H1 (cell line): ENCODE results near the gene TMTC4. TPM values are rescaled to one million over a fixed set of nuclear protein-coding genes. Genes with fewer than 3 reads are reported as not detected.

Experiments
- CTCF ChIA-PET: fragments of 300-600 bp; sonication (Branson Sonifier 250); formaldehyde crosslinking; loops from one replicate; lab custom pipeline; 2021; ENCODE audit not compliant: partially characterized antibody; lab: Charles Lee
- POLR2A ChIA-PET: fragments of 300-600 bp; sonication (Branson Sonifier 250); formaldehyde crosslinking; loops from one replicate; lab custom pipeline; 2021; ENCODE audit warnings: inconsistent platforms; ENCODE audit not compliant: partially characterized antibody; lab: Charles Lee
- DNase-seq, 2 experiments: peaks; one replicate each; pipeline versions ENCODE4 v3.0.0 to v3.0.0-alpha.2; 2010 to 2022; ENCODE audit warnings: low spot score in 2 of 2, low read depth in 1 of 2, mixed read lengths in 1 of 2
- FAIRE-seq: peaks from 2 replicates; lab custom pipeline; 2011; peaks lifted over from hg19 to GRCh38; lab: Jason Lieb, UNC
- H2AFZ ChIP-seq: 2 replicates; pipeline ENCODE4 v1.8.1; 2012; ENCODE audit warnings: low read length, inconsistent platforms
- H2AK5ac ChIP-seq: 2 replicates; pipeline ENCODE4 v1.6.1; 2013; ENCODE audit warnings: low read depth, low read length
- H2BK120ac ChIP-seq: replicated peaks from 2 replicates; pipeline ENCODE3; 2013; ENCODE audit warnings: low read depth, low read length, inconsistent platforms
- H2BK12ac ChIP-seq: 2 replicates; pipeline ENCODE4 v1.6.1; 2013; ENCODE audit warnings: low read depth, low read length
- H2BK15ac ChIP-seq: 2 replicates; pipeline ENCODE4 v1.6.1; 2013; ENCODE audit warnings: low read length
- H2BK20ac ChIP-seq: 2 replicates; pipeline ENCODE4 v1.6.1; 2013; ENCODE audit warnings: low read length
- H2BK5ac ChIP-seq: 2 replicates; pipeline ENCODE4 v1.6.1; 2013; ENCODE audit warnings: low read depth, low read length
- H3K14ac ChIP-seq: 2 replicates; pipeline ENCODE4 v1.6.1; 2013; ENCODE audit warnings: inconsistent platforms; ENCODE audit not compliant: insufficient read length
- H3K18ac ChIP-seq: 2 replicates; pipeline ENCODE4 v1.6.1; 2013; ENCODE audit warnings: low read length; ENCODE audit errors: extremely low read depth
- H3K23ac ChIP-seq: 2 replicates; pipeline ENCODE4 v1.6.1; 2013; ENCODE audit warnings: inconsistent platforms; ENCODE audit not compliant: insufficient read length
- H3K23me2 ChIP-seq: 2 replicates; pipeline ENCODE4 v1.6.1; 2013; ENCODE audit warnings: low read depth, low read length
- H3K27ac ChIP-seq: 2 replicates; pipeline ENCODE4 v1.6.1; 2011; ENCODE audit warnings: low read depth, low read length, inconsistent platforms
- H3K27me3 ChIP-seq, 4 experiments: replicated peaks in 1 of 4; 1 replicate in 1 of 4; 2 replicates in 3 of 4; pipeline versions ENCODE4 v1.6.1 to v1.8.1; 2011 to 2013; ENCODE audit warnings: low read length in 3 of 4, mild to moderate bottlenecking in 3 of 4, inconsistent platforms in 2 of 4, mixed read lengths in 2 of 4, moderate library complexity in 1 of 4; ENCODE audit not compliant: control insufficient read depth in 3 of 4, insufficient read depth in 3 of 4; ENCODE audit errors: extremely low read depth in 1 of 4
- H3K36me3 ChIP-seq, 4 experiments: 2 replicates each; pipeline versions ENCODE4 v1.6.1 to v1.8.1; 2011 to 2013; ENCODE audit warnings: mild to moderate bottlenecking in 4 of 4, low read length in 3 of 4, moderate library complexity in 2 of 4, control low read depth in 1 of 4, inconsistent platforms in 1 of 4; ENCODE audit not compliant: insufficient read depth in 4 of 4, control insufficient read depth in 2 of 4
- H3K4ac ChIP-seq: replicated peaks from 2 replicates; pipeline ENCODE3; 2013; ENCODE audit warnings: low read length, low read depth, mixed read lengths, inconsistent platforms; ENCODE audit not compliant: insufficient read length
- H3K4me1 ChIP-seq, 4 experiments: replicated peaks in 1 of 4; 1 replicate in 1 of 4; 2 replicates in 3 of 4; pipeline versions ENCODE4 v1.6.1 to v1.8.1; 2011 to 2013; ENCODE audit warnings: low read length in 3 of 4, inconsistent platforms in 2 of 4, mixed read lengths in 1 of 4; ENCODE audit not compliant: insufficient read depth in 4 of 4, control insufficient read depth in 3 of 4
- H3K4me2 ChIP-seq, 2 experiments: 2 replicates each; pipeline versions ENCODE4 v1.6.1 to v1.8.1; 2011 to 2013; ENCODE audit warnings: low read depth in 2 of 2, low read length in 2 of 2, control low read depth in 1 of 2, inconsistent platforms in 1 of 2, mild to moderate bottlenecking in 1 of 2; ENCODE audit not compliant: insufficient read depth in 1 of 2
- H3K4me3 ChIP-seq, 4 experiments: fragments of 200-600, 300-600 bp in 1 of 4; sonication (generic), shearing (Covaris generic), sonication (Bioruptor Twin) in 1 of 4; 2 replicates each; pipeline versions ENCODE4 v1.5.1 to v1.8.1; 2011 to 2016; ENCODE audit warnings: low read length in 4 of 4, low read depth in 3 of 4, control low read depth in 2 of 4, inconsistent platforms in 2 of 4, mild to moderate bottlenecking in 2 of 4, mixed read lengths in 1 of 4, moderate library complexity in 1 of 4; ENCODE audit not compliant: insufficient read depth in 2 of 4; ENCODE audit errors: extremely low read depth in 1 of 4
- H3K56ac ChIP-seq: replicated peaks from 2 replicates; pipeline ENCODE3; 2013; ENCODE audit warnings: low read depth, mild to moderate bottlenecking, mixed read lengths, low read length, inconsistent platforms; ENCODE audit not compliant: insufficient read length
- H3K79me1 ChIP-seq: 2 replicates; pipeline ENCODE4 v1.6.1; 2013; ENCODE audit warnings: low read depth, low read length, control low read depth
- H3K79me2 ChIP-seq, 2 experiments: 2 replicates each; pipeline versions ENCODE4 v1.6.1 to v1.8.1; 2012 to 2013; ENCODE audit warnings: low read length in 2 of 2, mild to moderate bottlenecking in 2 of 2, inconsistent platforms in 1 of 2; ENCODE audit not compliant: insufficient read depth in 2 of 2, control insufficient read depth in 1 of 2
- H3K9ac ChIP-seq, 4 experiments: replicated peaks in 1 of 4; 1 replicate in 1 of 4; 2 replicates in 3 of 4; pipeline versions ENCODE4 v1.6.1 to v1.8.1; 2011 to 2013; ENCODE audit warnings: low read depth in 3 of 4, low read length in 3 of 4, control low read depth in 2 of 4, mild to moderate bottlenecking in 2 of 4, moderate library complexity in 2 of 4, inconsistent platforms in 1 of 4; ENCODE audit errors: extremely low read depth in 1 of 4
- H3K9me3 ChIP-seq, 2 experiments: 2 replicates each; pipeline versions ENCODE4 v1.6.1 to v1.8.1; 2012 to 2013; ENCODE audit warnings: mild to moderate bottlenecking in 2 of 2, moderate library complexity in 2 of 2, control low read depth in 1 of 2, inconsistent platforms in 1 of 2, low read depth in 1 of 2, low read length in 1 of 2, mixed read lengths in 1 of 2; ENCODE audit not compliant: insufficient read depth in 2 of 2
- H4K20me1 ChIP-seq, 2 experiments: replicated peaks in 1 of 2; 2 replicates each; pipeline versions ENCODE3 to v1.8.1; 2011 to 2013; ENCODE audit warnings: inconsistent platforms in 2 of 2, low read length in 2 of 2, mild to moderate bottlenecking in 1 of 2; ENCODE audit not compliant: insufficient read depth in 2 of 2, control insufficient read depth in 1 of 2
- H4K5ac ChIP-seq: 2 replicates; pipeline ENCODE4 v1.6.1; 2013; ENCODE audit warnings: low read length, low read depth, mixed read lengths, inconsistent platforms; ENCODE audit not compliant: insufficient read length
- H4K8ac ChIP-seq: 2 replicates; pipeline ENCODE4 v1.8.0; 2013; ENCODE audit warnings: mild to moderate bottlenecking, moderate library complexity, low read length, inconsistent platforms; ENCODE audit not compliant: insufficient read depth; ENCODE audit errors: extremely low read depth
- H4K91ac ChIP-seq: replicated peaks from 2 replicates; pipeline ENCODE3; 2013; ENCODE audit warnings: low read length, mixed read lengths, inconsistent platforms; ENCODE audit not compliant: insufficient read length
- EZH2 ChIP-seq: fragments of 200-600 bp; sonication (generic); IDR thresholded peaks from 2 replicates; pipeline ENCODE4 v1.7.1; 2012; ENCODE audit warnings: low read depth, mild to moderate bottlenecking, moderate library complexity, low read length, inconsistent platforms; ENCODE audit not compliant: severe bottlenecking
- GABPA ChIP-seq: IDR thresholded peaks from 2 replicates; pipeline ENCODE4 v1.6.1; 2011; ENCODE audit warnings: mild to moderate bottlenecking, low read length, moderate library complexity, borderline replicate concordance; ENCODE audit not compliant: insufficient read depth
- GTF2F1 ChIP-seq: IDR thresholded peaks from 2 replicates; pipeline ENCODE4 v1.6.1; 2012; ENCODE audit warnings: low read depth, low read length, improper control_type of control experiment, borderline replicate concordance
- HDAC6 ChIP-seq: IDR thresholded peaks from one replicate; pipeline ENCODE4 v1.7.1; 2012; ENCODE audit warnings: low read depth, mild to moderate bottlenecking, inconsistent platforms, low read length, moderate library complexity
- JUN ChIP-seq: IDR thresholded peaks from 2 replicates; pipeline ENCODE4 v1.6.1; 2011; ENCODE audit warnings: low read depth, mild to moderate bottlenecking, improper control_type of control experiment, low read length
- KDM4A ChIP-seq: IDR thresholded peaks from one replicate; pipeline ENCODE4 v1.7.1; 2012; ENCODE audit warnings: low read depth, mild to moderate bottlenecking, moderate library complexity, low read length, inconsistent platforms; ENCODE audit not compliant: severe bottlenecking
- PHF8 ChIP-seq: fragments of 200-600 bp; sonication (generic); conservative IDR thresholded peaks from 2 replicates; pipeline ENCODE4 v1.7.1; 2012; ENCODE audit warnings: low read depth, mild to moderate bottlenecking, inconsistent platforms, low read length, moderate library complexity
- RFX5 ChIP-seq: IDR thresholded peaks from 2 replicates; pipeline ENCODE4 v1.6.1; 2011; ENCODE audit warnings: low read depth, low read length, improper control_type of control experiment, borderline replicate concordance
- SIX5 ChIP-seq: IDR thresholded peaks from 2 replicates; pipeline ENCODE4 v1.6.1; 2011; ENCODE audit warnings: mild to moderate bottlenecking, low read depth, low read length
- SP4 ChIP-seq: IDR thresholded peaks from 2 replicates; pipeline ENCODE4 v1.6.1; 2012; ENCODE audit warnings: low read length, inconsistent platforms
- TEAD4 ChIP-seq: IDR thresholded peaks from 2 replicates; pipeline ENCODE4 v1.6.1; 2012; ENCODE audit warnings: low read depth, low read length, inconsistent platforms, mixed read lengths
- WGBS, 2 experiments: shearing (Covaris generic) in 1 of 2; methylation state at CpG; one replicate each; pipeline versions ENCODE4 v1.1.6 to v1.1.7; 2013 to 2015; ENCODE audit warnings: low lambda C conversion rate in 2 of 2, mixed read lengths in 2 of 2, inconsistent platforms in 1 of 2, low coverage in 1 of 2, missing lambda C conversion rate in 1 of 2; ENCODE audit not compliant: insufficient replicate concordance in 2 of 2, insufficient coverage in 1 of 2, insufficient read length in 1 of 2; ENCODE audit errors: extremely low coverage in 1 of 2, missing lambda C conversion rate in 1 of 2; 5-methylcytosine and 5-hydroxymethylcytosine counted together
- polyA plus RNA-seq, 7 experiments: library from polyadenylated mRNA; depleted of rRNA in 3 of 7; stranded (reverse) in 5 of 7; unstranded in 2 of 7; fragments of >200 nt in 5 of 7; fragments of 200-250 nt in 2 of 7; gene quantifications; 1 replicate in 5 of 7; 2 replicates in 1 of 7; 4 replicates in 1 of 7; pipeline versions ENCODE4 v1.2.1 to v1.2.3, GENCODE V29; 2011 to 2013; ENCODE audit warnings: missing spikeins in 2 of 7, mixed read lengths in 2 of 7
- total RNA-seq: library from RNA; stranded (reverse); fragmentation: NEBNext Ultra II Directional; extraction: Animal tissue kit (Norgen Biotek cat#: 25700); gene quantifications from 2 replicates; pipeline ENCODE4 v1.2.1, GENCODE V29; 2021

The TMTC4 gene
- total and polyA plus RNA-seq, 2 of the 8 experiments (the other 6 are each of a cell fraction or from before 2014, with no cell fraction given), result 26.3 to 42.6 TPM

DNA sequence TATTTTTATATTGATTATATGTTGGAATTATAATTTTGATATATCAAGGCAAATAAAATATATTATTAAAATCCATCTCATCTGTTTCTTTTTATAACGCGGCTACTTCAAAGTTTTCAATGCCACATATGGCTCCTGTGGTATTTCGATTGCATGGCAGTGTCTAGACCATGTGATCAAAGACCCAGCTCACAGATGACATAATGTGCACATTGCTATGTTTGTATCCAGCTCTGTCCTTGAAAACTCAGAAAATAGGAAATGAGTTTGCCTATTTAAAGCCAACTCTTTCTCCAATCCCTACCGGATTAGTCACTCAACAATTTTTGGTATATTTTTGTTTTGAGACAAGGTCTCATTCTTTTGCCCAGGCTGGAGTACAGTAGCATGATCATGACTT is 26.2 kb downstream of the TMTC4 start:
- H3K23ac ChIP-seq, result no peak overlapping the region
- DNase-seq (no peak), FAIRE-seq (no peak)
- H3K36me3 ChIP-seq, result peaks cover 0 to 6% (median 2%) of the 10 kb centered on the region in 4 experiments; a peak in 2 of 8 replicates
- ChIA-PET CTCF (interaction anchor here (0.8 to 3.0 kb wide), 6 partner anchors 11 to 480 kb away, joined by 3 to 8 read pairs (median 4); no protein-coding TSS in a partner anchor), POLR2A (interaction anchor here (1.0 to 1.2 kb wide), 2 partner anchors 9 to 57 kb away, joined by 3 read pairs; no protein-coding TSS in a partner anchor)
- H3K4ac ChIP-seq, result no peak overlapping the region
- no peak overlapping the region for H4K5ac ChIP-seq
- H2AFZ ChIP-seq, result no peak overlapping the region
- no peaks in the 10 kb centered on the region for H3K23me2 ChIP-seq
- no peak overlapping the region for H2BK12ac ChIP-seq
- H3K14ac ChIP-seq, result no peak overlapping the region
- H3K9ac ChIP-seq, result no peak overlapping the region
- WGBS, 2 experiments, result 93% methylated on average over 4 of the region's 4 CpGs; no CpG with 5 or more reads in 1 of the 2 experiments
- H3K4me1 ChIP-seq, result peaks cover 0 to 6% (median 1%) of the 10 kb centered on the region in 4 experiments; a peak in 3 of 7 replicates
- H4K8ac ChIP-seq, result no peak overlapping the region
- H3K79me2 ChIP-seq, result no peaks in the 10 kb centered on the region
- H2BK5ac ChIP-seq, result no peak overlapping the region
- no peak overlapping the region for H3K4me3 ChIP-seq
- no peak overlapping the region for H3K18ac ChIP-seq
- no peaks in the 10 kb centered on the region for H3K79me1 ChIP-seq
- no peak overlapping the region for H2BK15ac ChIP-seq
- H2AK5ac ChIP-seq, result no peak overlapping the region
- H3K9me3 ChIP-seq, result no peaks in the 10 kb centered on the region
- H3K4me2 ChIP-seq, result no peak overlapping the region
- H3K27me3 ChIP-seq, result no peaks in the 10 kb centered on the region; a peak in 1 of 7 replicates
- no peak overlapping the region for H3K27ac ChIP-seq
- no peak overlapping the region for H2BK20ac ChIP-seq
- H4K20me1 ChIP-seq, result no peaks in the 10 kb centered on the region
- TF ChIP-seq HDAC6 (no peak), TEAD4 (no peak), SIX5 (no peak), SP4 (no peak), EZH2 (no peak), KDM4A (no peak), GTF2F1 (no peak), PHF8 (no peak), RFX5 (no peak), GABPA (no peak), JUN (no peak)
- H2BK120ac ChIP-seq, result no peak overlapping the region
- no peak overlapping the region for H3K56ac ChIP-seq
- H4K91ac ChIP-seq, result no peak overlapping the region
